HepG2 (cell line): ENCODE results near the gene HLA-DRA. TPM values are rescaled to one million over a fixed set of nuclear protein-coding genes. Genes with fewer than 3 reads are reported as not detected.
A peak's percentile ranks its signal among the peaks of the same experiment; 100 is the strongest.

Source experiments
- ASH2L ChIP-seq: fragments of 300-600, 200-600 bp; sonication (generic); IDR thresholded peaks from 2 replicates; pipeline ENCODE4 v1.7.0; 2017; ENCODE audit warnings: low read depth, mild to moderate bottlenecking, moderate library complexity, mixed read lengths, low read length; ENCODE audit not compliant: insufficient read length
- ATRX ChIP-seq: sonication (generic); formaldehyde crosslinking; IDR thresholded peaks from 2 replicates; pipeline ENCODE4 v1.4.0; 2020; ENCODE audit warnings: missing genetic modification reagents, borderline replicate concordance
- CHD2 ChIP-seq: IDR thresholded peaks from 2 replicates; pipeline ENCODE4 v1.6.1; 2011; ENCODE audit warnings: low read depth, low read length, improper control_type of control experiment
- CTCF ChIP-seq: sonication (generic); formaldehyde crosslinking; IDR thresholded peaks from 2 replicates; pipeline ENCODE4 v1.5.0; 2020; ENCODE audit warnings: mild to moderate bottlenecking, missing genetic modification reagents, moderate library complexity
- EED ChIP-seq: sonication (generic); formaldehyde crosslinking; IDR thresholded peaks from 2 replicates; pipeline ENCODE4 v1.5.0; 2020; ENCODE audit warnings: mild to moderate bottlenecking, missing genetic modification reagents
- ELF4 ChIP-seq: sonication (generic); formaldehyde crosslinking; IDR thresholded peaks from 2 replicates; pipeline ENCODE4 v1.5.0; 2020; ENCODE audit warnings: missing genetic modification reagents, mild to moderate bottlenecking, moderate library complexity, borderline replicate concordance
- HIC2 ChIP-seq: sonication (generic); formaldehyde crosslinking; IDR thresholded peaks from 2 replicates; pipeline ENCODE4 v1.9.0; 2022; ENCODE audit warnings: low read depth, missing genetic modification reagents
- IRX3 ChIP-seq: sonication (generic); formaldehyde crosslinking; IDR thresholded peaks from 2 replicates; pipeline ENCODE4 v1.8.1; 2023; ENCODE audit warnings: mild to moderate bottlenecking, low read depth, missing genetic modification reagents, borderline replicate concordance
- MIER3 ChIP-seq: IDR thresholded peaks from 2 replicates; pipeline ENCODE4 v1.6.1; 2016; ENCODE audit warnings: missing compliant biosample characterization, borderline replicate concordance
- POLR2AphosphoS5 ChIP-seq: IDR thresholded peaks from 2 replicates; pipeline ENCODE4 v1.6.1; 2012; ENCODE audit warnings: low read depth, low read length
- RAD21 ChIP-seq: fragments of 450-650 bp; formaldehyde crosslinking; IDR thresholded peaks from 2 replicates; pipeline ENCODE4 v1.5.0; 2020; ENCODE audit warnings: mild to moderate bottlenecking
- RNF2 ChIP-seq: fragments of 450-650 bp; conservative IDR thresholded peaks from 2 replicates; pipeline ENCODE4 v1.6.1; 2016; ENCODE audit warnings: low read depth
- TBX3 ChIP-seq: fragments of 450-650 bp; IDR thresholded peaks from 2 replicates; pipeline ENCODE4 v1.6.1; 2017; ENCODE audit warnings: antibody characterized with exemption, mild to moderate bottlenecking, inconsistent platforms, borderline replicate concordance
- XRCC5 ChIP-seq: fragments of 200-400 bp; formaldehyde crosslinking; optimal IDR thresholded peaks from 2 replicates; pipeline ENCODE3; 2017; ENCODE audit warnings: mild to moderate bottlenecking, low read length
- ZBTB38 ChIP-seq: sonication (generic); formaldehyde crosslinking; IDR thresholded peaks from 2 replicates; pipeline ENCODE4 v1.5.1; 2020; ENCODE audit warnings: mild to moderate bottlenecking, missing genetic modification reagents
- ZBTB42 ChIP-seq: sonication (generic); formaldehyde crosslinking; IDR thresholded peaks from 2 replicates; pipeline ENCODE4 v1.5.0; 2020; ENCODE audit warnings: mild to moderate bottlenecking, missing genetic modification reagents
- ZNF326 ChIP-seq: sonication (generic); formaldehyde crosslinking; IDR thresholded peaks from 2 replicates; pipeline ENCODE4 v1.4.0; 2020; ENCODE audit warnings: missing genetic modification reagents, borderline replicate concordance
- ZNF451 ChIP-seq: sonication (generic); formaldehyde crosslinking; IDR thresholded peaks from 2 replicates; pipeline ENCODE4 v1.5.0; 2020; ENCODE audit warnings: mild to moderate bottlenecking, missing genetic modification reagents
- ZNF503 ChIP-seq: sonication (generic); formaldehyde crosslinking; IDR thresholded peaks from 2 replicates; pipeline ENCODE4 v1.4.0; 2020; ENCODE audit warnings: missing genetic modification reagents
- ZNF773 ChIP-seq: sonication (generic); formaldehyde crosslinking; IDR thresholded peaks from 2 replicates; pipeline ENCODE4 v1.4.0; 2020; ENCODE audit warnings: missing genetic modification reagents, borderline replicate concordance
- ZSCAN20 ChIP-seq: sonication (generic); formaldehyde crosslinking; IDR thresholded peaks from 2 replicates; pipeline ENCODE4 v1.4.0; 2020; ENCODE audit warnings: missing genetic modification reagents, mild to moderate bottlenecking, borderline replicate concordance
- polyA plus RNA-seq, 8 experiments: library from polyadenylated mRNA; depleted of rRNA in 3 of 8; stranded (reverse) in 7 of 8; unstranded in 1 of 8; fragments of >200 nt; fragmentation: Illumina TruSeq in 4 of 8; extraction: Trizol in 4 of 8; gene quantifications; 2 replicates each; pipeline versions ENCODE4 v1.2.1 to v1.2.3, GENCODE V29; 2011 to 2016; ENCODE audit warnings: low read depth in 4 of 8, missing spikeins in 1 of 8, mixed read lengths in 1 of 8; ENCODE audit not compliant: insufficient read depth in 1 of 8
- total RNA-seq, 5 experiments: library from RNA; depleted of rRNA; stranded (reverse); fragments of >200 nt; fragmentation: Illumina TruSeq; extraction: Trizol; gene quantifications; 2 replicates each; pipeline ENCODE4 v1.2.3, GENCODE V29; 2016; ENCODE audit warnings: low read depth in 1 of 5
- TF ChIP-seq, protein P1 (sequence below): sonication (generic); formaldehyde crosslinking; IDR thresholded peaks from 2 replicates; pipeline ENCODE4 v1.5.0; 2020; ENCODE audit warnings: mild to moderate bottlenecking, missing genetic modification reagents
- TF ChIP-seq, protein P2 (sequence below): sonication (generic); formaldehyde crosslinking; IDR thresholded peaks from 2 replicates; pipeline ENCODE4 v1.4.0; 2020; ENCODE audit warnings: missing genetic modification reagents, mild to moderate bottlenecking, borderline replicate concordance

HLA-DRA gene
- total and polyA plus RNA-seq, 2 of the 13 experiments (the other 11 are each of a cell fraction or from before 2014, with no cell fraction given), result not detected

DNA sequence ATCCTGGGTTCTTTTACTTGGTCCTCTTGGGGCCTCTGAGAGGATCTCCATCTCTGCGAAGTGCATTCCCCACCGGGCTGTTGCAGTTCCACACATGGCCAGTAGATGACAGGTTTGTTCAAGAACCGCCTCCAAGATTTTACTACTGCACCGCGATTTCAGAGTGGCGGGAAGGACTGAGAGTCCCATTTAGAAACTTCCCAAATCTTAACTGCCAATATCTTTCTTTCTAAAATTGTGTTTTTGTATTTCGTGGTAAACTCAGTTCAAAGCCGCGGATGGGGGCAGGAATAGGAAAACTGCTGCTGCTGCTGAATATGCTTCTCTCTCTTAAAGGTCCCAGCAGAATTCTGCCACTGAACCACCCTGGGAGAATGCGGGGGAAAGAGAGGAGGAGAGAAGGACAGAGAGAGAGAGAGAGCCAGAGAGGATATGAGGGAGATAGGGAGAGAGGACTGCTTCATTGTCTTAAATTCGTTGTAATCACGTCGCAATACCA, 24.1 kb upstream of the HLA-DRA start (continued):
- no peak for TF ChIP-seq ZNF451 (CRISPR knock-in tag)
- no peak for TF ChIP-seq ZNF326 (CRISPR knock-in tag)
- TF ChIP-seq ZSCAN20, result no peak
- no peak for TF ChIP-seq ZBTB38 (CRISPR knock-in tag)
- TF ChIP-seq, protein P1, sequence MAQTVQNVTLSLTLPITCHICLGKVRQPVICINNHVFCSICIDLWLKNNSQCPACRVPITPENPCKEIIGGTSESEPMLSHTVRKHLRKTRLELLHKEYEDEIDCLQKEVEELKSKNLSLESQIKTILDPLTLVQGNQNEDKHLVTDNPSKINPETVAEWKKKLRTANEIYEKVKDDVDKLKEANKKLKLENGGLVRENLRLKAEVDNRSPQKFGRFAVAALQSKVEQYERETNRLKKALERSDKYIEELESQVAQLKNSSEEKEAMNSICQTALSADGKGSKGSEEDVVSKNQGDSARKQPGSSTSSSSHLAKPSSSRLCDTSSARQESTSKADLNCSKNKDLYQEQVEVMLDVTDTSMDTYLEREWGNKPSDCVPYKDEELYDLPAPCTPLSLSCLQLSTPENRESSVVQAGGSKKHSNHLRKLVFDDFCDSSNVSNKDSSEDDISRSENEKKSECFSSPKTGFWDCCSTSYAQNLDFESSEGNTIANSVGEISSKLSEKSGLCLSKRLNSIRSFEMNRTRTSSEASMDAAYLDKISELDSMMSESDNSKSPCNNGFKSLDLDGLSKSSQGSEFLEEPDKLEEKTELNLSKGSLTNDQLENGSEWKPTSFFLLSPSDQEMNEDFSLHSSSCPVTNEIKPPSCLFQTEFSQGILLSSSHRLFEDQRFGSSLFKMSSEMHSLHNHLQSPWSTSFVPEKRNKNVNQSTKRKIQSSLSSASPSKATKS (CRISPR knock-in tag), result no peak
- no peak for TF ChIP-seq EED
- TF ChIP-seq ZNF503, result no peak
- TF ChIP-seq CHD2, result no peak
- peak; percentile 93 for TF ChIP-seq RNF2
- TF ChIP-seq HIC2 (CRISPR knock-in tag), result no peak
- TF ChIP-seq ZNF773 (CRISPR knock-in tag), result no peak
- TF ChIP-seq POLR2AphosphoS5, result no peak
- TF ChIP-seq ELF4 (CRISPR knock-in tag), result no peak
- TF ChIP-seq ASH2L, result no peak
- TF ChIP-seq MIER3 (CRISPR knock-in tag), result no peak
- TF ChIP-seq, protein P2, sequence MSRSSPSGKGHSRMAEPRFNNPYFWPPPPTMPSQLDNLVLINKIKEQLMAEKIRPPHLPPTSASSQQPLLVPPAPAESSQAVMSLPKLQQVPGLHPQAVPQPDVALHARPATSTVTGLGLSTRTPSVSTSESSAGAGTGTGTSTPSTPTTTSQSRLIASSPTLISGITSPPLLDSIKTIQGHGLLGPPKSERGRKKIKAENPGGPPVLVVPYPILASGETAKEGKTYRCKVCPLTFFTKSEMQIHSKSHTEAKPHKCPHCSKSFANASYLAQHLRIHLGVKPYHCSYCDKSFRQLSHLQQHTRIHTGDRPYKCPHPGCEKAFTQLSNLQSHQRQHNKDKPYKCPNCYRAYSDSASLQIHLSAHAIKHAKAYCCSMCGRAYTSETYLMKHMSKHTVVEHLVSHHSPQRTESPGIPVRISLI (CRISPR knock-in tag), result no peak
- peak; percentile 89 for TF ChIP-seq CTCF (CRISPR knock-in tag)
- no peak for TF ChIP-seq TBX3
- TF ChIP-seq IRX3 (CRISPR knock-in tag), result no peak
- TF ChIP-seq RAD21 (CRISPR knock-in tag), result peak; percentile 66; the same call in 1 of the 2 replicates
- peak; percentile 71 for TF ChIP-seq XRCC5
- no peak for TF ChIP-seq ATRX (CRISPR knock-in tag)
- TF ChIP-seq ZBTB42, result no peak
